PC-3 (cell line): ENCODE data around the gene MYH15. TPM values are rescaled to one million over a fixed set of nuclear protein-coding genes. Genes with fewer than 3 reads are reported as not detected.

ENCODE experiments used
- ATAC-seq: fragments of 200-7000 bp; cut with Tn5 transposase; 2 replicates; pipeline ENCODE4 v1.9.1; 2020; ENCODE audit warnings: mild to moderate bottlenecking, moderate library complexity
- BruUV-seq: library from RNA; stranded (reverse); fragments of 400-500 nt; replicated peaks from 2 replicates; lab custom pipeline; 2021; lab: Mats Ljungman, UMichigan
- CTCF ChIA-PET: fragments of 300-600 bp; sonication (Branson Sonifier 250); formaldehyde crosslinking; loops from one replicate; lab custom pipeline; 2022; ENCODE audit warnings: antibody characterized with exemption; lab: Charles Lee
- POLR2A ChIA-PET: fragments of 300-600 bp; sonication (Branson Sonifier 250); formaldehyde crosslinking; loops from one replicate; lab custom pipeline; 2022; ENCODE audit warnings: antibody characterized with exemption; ENCODE audit not compliant: unreplicated experiment; lab: Charles Lee
- DNase-seq: peaks from one replicate; pipeline ENCODE4 v3.0.0-alpha.2; 2015
- H2AFZ ChIP-seq: fragments of 300-600 bp; sonication (generic); 2 replicates; pipeline ENCODE4 v1.6.0; 2016; ENCODE audit warnings: antibody characterized with exemption, low read length
- H3F3A ChIP-seq: fragments of 300-600 bp; sonication (generic); one replicate; pipeline ENCODE4 v1.6.0; 2017; ENCODE audit warnings: antibody characterized with exemption, low read length, control low read depth, mild to moderate bottlenecking; ENCODE audit not compliant: unreplicated experiment
- H3K27ac ChIP-seq: fragments of 300-600 bp; sonication (generic); 2 replicates; pipeline ENCODE4 v1.5.1; 2016; ENCODE audit warnings: mild to moderate bottlenecking, low read length
- H3K27me3 ChIP-seq: fragments of 300-600 bp; sonication (generic); 2 replicates; pipeline ENCODE4 v1.6.1; 2016; ENCODE audit warnings: low read length, mixed read lengths
- H3K36me3 ChIP-seq: fragments of 300-600 bp; sonication (generic); 2 replicates; pipeline ENCODE4 v1.6.1; 2016; ENCODE audit warnings: low read depth, mixed run types, low read length, mixed read lengths
- H3K4me1 ChIP-seq: fragments of 300-600 bp; sonication (generic); 2 replicates; pipeline ENCODE4 v1.5.1; 2016; ENCODE audit warnings: low read length; ENCODE audit not compliant: insufficient read depth
- H3K4me2 ChIP-seq: fragments of 300-600 bp; sonication (generic); 2 replicates; pipeline ENCODE4 v1.6.0; 2016; ENCODE audit warnings: low read length
- H3K4me3 ChIP-seq: fragments of 300-600 bp; sonication (generic); 2 replicates; pipeline ENCODE4 v1.5.1; 2016; ENCODE audit warnings: mild to moderate bottlenecking, low read length, mixed read lengths
- H3K79me2 ChIP-seq: fragments of 300-600 bp; sonication (generic); 2 replicates; pipeline ENCODE4 v1.6.1; 2017; ENCODE audit warnings: low read length, mixed read lengths
- H3K9ac ChIP-seq: fragments of 300-600 bp; sonication (generic); 2 replicates; pipeline ENCODE4 v1.6.0; 2016; ENCODE audit warnings: mild to moderate bottlenecking, low read length
- H3K9me2 ChIP-seq: fragments of 300-600 bp; sonication (generic); replicated peaks from 2 replicates; pipeline ENCODE4 v1.6.1; 2016; ENCODE audit warnings: mixed run types, low read length, mixed read lengths
- H3K9me3 ChIP-seq: fragments of 300-600 bp; sonication (generic); 2 replicates; pipeline ENCODE4 v1.6.1; 2016; ENCODE audit warnings: low read length, mixed read lengths
- H4K20me1 ChIP-seq: fragments of 300-600 bp; sonication (generic); 2 replicates; pipeline ENCODE4 v1.6.1; 2016; ENCODE audit warnings: low read length, mixed read lengths
- CTCF ChIP-seq: fragments of 300-600 bp; sonication (generic); conservative IDR thresholded peaks from 2 replicates; pipeline ENCODE4 v1.5.1; 2017; ENCODE audit warnings: antibody characterized with exemption, low read depth, mild to moderate bottlenecking, low read length
- EZH2 ChIP-seq: fragments of 300-600 bp; sonication (generic); IDR thresholded peaks from one replicate; pipeline ENCODE4 v1.6.1; 2017; ENCODE audit warnings: antibody characterized with exemption, mild to moderate bottlenecking, low read length; ENCODE audit not compliant: unreplicated experiment
- EZH2phosphoT487 ChIP-seq: fragments of 300-600 bp; sonication (generic); IDR thresholded peaks from 2 replicates; pipeline ENCODE4 v1.6.1; 2018; ENCODE audit warnings: mild to moderate bottlenecking, antibody characterized with exemption, low read length, borderline replicate concordance
- intact Hi-C: fragments of 100-400 bp; cut with micrococcal nuclease; formaldehyde crosslinking; loops from 2 replicates; pipeline ENCODE4 v1.9.0; 2023
- total RNA-seq: library from RNA; depleted of rRNA; stranded (reverse); fragments of >200 nt; gene quantifications from 2 replicates; pipeline ENCODE4 v1.2.3, GENCODE V29; 2014

The MYH15 gene
- total RNA-seq, 1 experiment from 2014 or later = 2.4 TPM

- no peaks in the 10 kb centered on the region for H3K9me2 ChIP-seq
- H3K4me3 ChIP-seq = no peak overlapping the region
- H3K4me1 ChIP-seq = peaks cover 16% of the 10 kb centered on the region
- DNase-seq (no peak), ATAC-seq (no peak)
- no peaks in the 10 kb centered on the region for H3K79me2 ChIP-seq
- no peak for TF ChIP-seq EZH2phosphoT487
- TF ChIP-seq EZH2 = no peak
- TF ChIP-seq CTCF = no peak
- no peak overlapping the region for H3K4me2 ChIP-seq
- H3K36me3 ChIP-seq = no peaks in the 10 kb centered on the region
- no peak overlapping the region for H3K27ac ChIP-seq
- no TSS peak for BruUV-seq
- H3K9ac ChIP-seq = no peak overlapping the region
- ChIA-PET CTCF (no interaction called here), POLR2A (no interaction called here)
- intact Hi-C loops = no loop called here
- H3K9me3 ChIP-seq = no peaks in the 10 kb centered on the region
- no peaks in the 10 kb centered on the region for H4K20me1 ChIP-seq
- no peaks in the 10 kb centered on the region for H3F3A ChIP-seq
- no peaks in the 10 kb centered on the region for H3K27me3 ChIP-seq
- no peak overlapping the region for H2AFZ ChIP-seq
Observed at GRCh38 chr3:108396336-108396735, 114.1 kb downstream of the MYH15 start.

- ChIA-PET POLR2A (no interaction called here), CTCF (no interaction called here)
- no peaks in the 10 kb centered on the region for H4K20me1 ChIP-seq
- no peaks in the 10 kb centered on the region for H3K9me3 ChIP-seq
- H3K9ac ChIP-seq = no peak overlapping the region
- no peaks in the 10 kb centered on the region for H3F3A ChIP-seq
- no peaks in the 10 kb centered on the region for H3K36me3 ChIP-seq
- no peak overlapping the region for H2AFZ ChIP-seq
- intact Hi-C loops = loop anchor here (5.0 kb wide), 3 partner anchors 78 to 172 kb away; partner anchors contain the start of gene IFT57
- DNase-seq (no peak), ATAC-seq (no peak)
- peaks cover 17% of the 10 kb centered on the region for H3K4me1 ChIP-seq
- no peaks in the 10 kb centered on the region for H3K79me2 ChIP-seq
- BruUV-seq = no TSS peak
- no peak overlapping the region for H3K27ac ChIP-seq
- no peaks in the 10 kb centered on the region for H3K27me3 ChIP-seq
- no peak overlapping the region for H3K4me3 ChIP-seq
- 0 out of 2 replicates have a peak, but pooled peaks cover 2% of the 10 kb centered on the region for H3K9me2 ChIP-seq
- TF ChIP-seq CTCF (no peak), EZH2phosphoT487 (no peak), EZH2 (no peak)
- H3K4me2 ChIP-seq = no peak overlapping the region
Observed at GRCh38 chr3:108394563-108394962, 115.8 kb downstream of the MYH15 start.

- CTCF ChIA-PET = no interaction called here
- Histone ChIP-seq H3F3A (no peaks in the 10 kb centered on the region), H3K9ac (no peak overlapping the region), H3K79me2 (no peaks in the 10 kb centered on the region), H3K9me2 (0 out of 2 replicates have a peak, but pooled peaks cover 2% of the 10 kb centered on the region), H3K27me3 (no peaks in the 10 kb centered on the region), H3K27ac (no peak overlapping the region), H3K36me3 (no peaks in the 10 kb centered on the region), H3K9me3 (no peaks in the 10 kb centered on the region), H4K20me1 (no peaks in the 10 kb centered on the region), H3K4me1 (peaks cover 17% of the 10 kb centered on the region), H3K4me2 (no peak overlapping the region), H3K4me3 (no peak overlapping the region), H2AFZ (no peak overlapping the region)
- no TSS peak for BruUV-seq
- ATAC-seq (no peak), DNase-seq (no peak)
- TF ChIP-seq EZH2 = no peak
- TF ChIP-seq EZH2phosphoT487 = no peak
- no peak for TF ChIP-seq CTCF
- POLR2A ChIA-PET = no interaction called here
- intact Hi-C loops = loop anchor here (5.0 kb wide), 3 partner anchors 78 to 172 kb away; partner anchors contain the start of gene IFT57
Observed at GRCh38 chr3:108394016-108394415, 116.4 kb downstream of the MYH15 start.
